HG02759 (cell line): Measurements from ENCODE around the gene EMX1.

Source experiments
- ATAC-seq: cut with Tn5 transposase; IDR thresholded peaks from one replicate; pipeline ENCODE4 v1.9.1; 2021; ENCODE audit warnings: mild to moderate bottlenecking, moderate library complexity; ENCODE audit not compliant: unreplicated experiment

Gene EMX1

DNA sequence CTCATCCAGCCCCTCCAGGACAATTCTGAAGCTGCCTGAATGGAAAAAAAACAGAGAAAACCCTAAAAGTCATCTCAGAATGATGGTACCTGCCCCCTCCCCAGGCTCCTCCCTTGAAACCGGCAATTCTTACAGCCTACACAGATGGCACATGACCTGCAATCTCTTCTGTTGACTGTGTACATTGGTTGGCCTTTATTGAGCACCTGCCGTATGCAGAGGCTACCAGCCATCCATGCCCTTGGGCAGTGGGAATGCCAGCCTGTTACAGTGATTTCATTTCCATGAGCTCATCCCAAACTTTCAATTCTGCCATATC lies 57.1 kb downstream of the EMX1 start:
- ATAC-seq: no peak

DNA sequence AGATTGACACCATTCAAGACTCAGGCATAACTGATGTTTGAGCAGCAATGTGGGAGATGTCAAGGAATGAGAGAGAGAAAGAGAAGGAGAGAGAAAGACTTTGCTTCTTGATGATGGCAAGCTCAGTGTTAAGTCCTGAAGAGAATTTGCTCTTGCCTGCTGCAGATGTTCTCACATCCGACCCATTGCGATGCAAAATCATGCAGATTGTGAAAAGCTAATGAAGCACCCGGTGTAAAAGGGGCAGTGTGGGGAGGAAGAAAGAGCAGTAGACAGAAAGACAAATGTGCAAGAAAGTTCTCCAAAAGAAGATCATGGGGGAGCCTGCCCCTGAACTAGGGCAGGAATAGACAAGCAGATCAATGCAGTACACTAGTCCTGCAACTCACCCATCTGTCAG lies 57.7 kb downstream of the EMX1 start:
- no peak for ATAC-seq

DNA sequence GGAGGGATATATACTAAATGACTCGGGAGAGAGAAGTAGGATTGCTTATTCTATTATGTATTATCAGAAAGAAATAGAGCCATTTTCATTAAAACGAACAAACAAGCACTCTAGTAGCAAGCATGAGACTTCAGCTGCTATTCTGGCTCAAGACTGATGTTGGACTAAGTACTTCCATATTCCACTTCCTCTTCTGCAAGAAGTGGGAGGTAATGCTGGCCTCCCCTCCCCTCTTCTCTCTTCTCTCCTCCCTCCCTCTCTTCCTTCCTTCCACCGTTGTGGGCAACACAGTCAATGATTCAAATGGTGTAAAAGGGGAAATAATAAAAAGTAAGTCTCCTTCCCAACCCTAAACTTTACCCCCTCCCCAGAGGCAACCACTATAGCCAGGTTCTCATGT lies 62.6 kb downstream of the EMX1 start:
- ATAC-seq: no peak

DNA sequence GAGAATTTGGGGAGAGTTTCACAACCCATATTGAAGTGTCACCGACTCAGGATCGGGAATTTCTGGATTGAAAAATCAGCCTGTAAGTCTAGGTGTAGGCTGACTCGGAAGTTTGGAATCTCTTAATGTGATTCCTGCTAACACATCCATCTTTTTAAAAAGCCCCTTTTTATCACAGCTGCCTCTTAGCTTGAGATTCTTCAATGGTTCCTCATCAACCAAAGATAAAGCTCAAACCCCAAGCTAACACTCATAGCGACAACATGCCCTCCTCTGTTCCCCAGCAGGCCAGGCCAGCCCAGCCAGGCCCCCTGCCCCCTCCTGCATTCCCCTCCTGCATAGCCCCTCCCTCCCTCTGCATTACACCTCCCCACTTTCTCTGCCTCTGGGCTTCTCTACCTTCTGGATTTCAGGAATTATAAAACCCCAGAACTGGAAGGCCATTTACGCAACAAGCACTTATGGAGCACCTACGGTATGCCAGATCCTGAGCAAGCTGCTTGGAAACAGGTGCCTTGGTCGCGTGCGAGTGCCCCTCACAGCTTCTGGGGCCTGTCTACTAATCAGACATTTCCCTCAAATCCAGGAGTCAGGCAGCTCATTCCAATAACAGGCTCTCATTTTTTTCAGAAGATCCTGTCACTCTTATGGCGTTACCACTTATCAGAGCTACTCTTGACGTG lies 63.4 kb downstream of the EMX1 start:
- no peak for ATAC-seq

DNA sequence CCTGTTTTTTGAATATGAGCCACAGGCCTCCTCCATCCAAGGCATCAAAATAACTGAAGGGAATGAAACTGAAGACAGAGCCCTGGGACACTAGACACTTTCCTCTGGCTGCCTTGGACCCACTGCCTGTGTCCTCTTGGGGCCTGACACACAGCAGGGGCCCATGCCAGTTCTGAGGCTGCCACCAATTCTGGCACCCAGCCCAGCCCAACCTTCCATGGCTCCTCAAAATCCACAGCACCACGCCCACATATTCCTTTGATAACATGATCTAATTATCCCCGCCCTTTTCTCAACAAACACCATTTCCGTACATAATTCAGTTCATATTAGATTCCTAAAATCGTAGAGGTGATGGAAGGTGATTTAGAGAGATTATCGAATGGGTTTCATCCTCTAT lies 64.2 kb downstream of the EMX1 start:
- ATAC-seq: no peak

DNA sequence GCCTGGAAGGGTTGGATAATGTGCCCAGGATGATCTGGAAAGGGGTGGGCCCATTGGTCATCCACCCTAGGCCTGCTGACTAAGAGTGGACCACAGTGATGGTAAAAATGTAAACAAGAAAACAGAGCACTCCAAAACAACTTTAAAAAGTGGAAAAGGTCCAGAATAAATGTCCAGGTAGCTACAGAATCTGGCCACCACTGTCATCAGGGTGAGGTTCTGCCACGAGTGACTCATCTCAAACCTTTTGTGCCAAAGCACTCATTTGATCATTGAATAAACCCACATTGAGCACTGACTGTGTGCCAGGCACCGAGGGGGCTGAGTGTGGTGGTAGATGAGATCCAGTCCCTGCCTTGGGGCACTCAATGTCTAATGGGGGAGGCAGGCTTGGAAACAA lies 64.9 kb downstream of the EMX1 start:
- ATAC-seq: no peak

DNA sequence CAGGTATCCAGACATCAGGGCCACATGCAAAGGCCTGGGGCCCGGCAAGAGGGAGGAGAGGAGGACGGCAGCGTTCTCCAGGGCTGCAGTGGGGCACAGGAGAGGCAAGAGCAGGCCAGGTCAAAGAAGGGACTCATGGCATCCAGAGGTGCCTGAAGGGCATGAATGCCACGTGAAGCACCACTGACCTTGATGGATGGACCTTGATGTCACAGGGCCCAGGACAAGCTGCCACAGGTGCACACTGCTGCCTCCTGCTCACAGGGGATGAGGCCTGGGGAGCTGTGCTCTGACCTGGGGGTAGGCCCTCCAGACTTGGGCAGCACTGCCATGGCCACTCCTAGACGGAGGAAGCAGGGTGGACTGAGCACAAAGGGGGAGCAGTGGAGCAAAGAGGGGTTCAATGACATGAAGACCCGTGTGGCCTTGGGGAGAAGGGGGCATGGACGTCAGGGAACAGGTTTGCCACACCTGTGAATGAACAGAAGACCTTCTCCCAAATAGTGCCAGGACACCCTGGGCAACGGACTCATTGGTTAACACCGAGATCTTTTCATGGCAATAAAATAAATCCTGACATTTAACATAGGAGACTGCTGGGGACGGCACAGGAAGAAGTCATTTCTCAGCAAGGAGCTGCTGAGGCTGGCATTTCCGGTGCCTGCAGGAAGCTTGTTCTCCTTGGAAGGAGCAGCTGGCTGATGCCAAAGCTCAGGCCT lies 65.6 kb downstream of the EMX1 start:
- no peak for ATAC-seq

DNA sequence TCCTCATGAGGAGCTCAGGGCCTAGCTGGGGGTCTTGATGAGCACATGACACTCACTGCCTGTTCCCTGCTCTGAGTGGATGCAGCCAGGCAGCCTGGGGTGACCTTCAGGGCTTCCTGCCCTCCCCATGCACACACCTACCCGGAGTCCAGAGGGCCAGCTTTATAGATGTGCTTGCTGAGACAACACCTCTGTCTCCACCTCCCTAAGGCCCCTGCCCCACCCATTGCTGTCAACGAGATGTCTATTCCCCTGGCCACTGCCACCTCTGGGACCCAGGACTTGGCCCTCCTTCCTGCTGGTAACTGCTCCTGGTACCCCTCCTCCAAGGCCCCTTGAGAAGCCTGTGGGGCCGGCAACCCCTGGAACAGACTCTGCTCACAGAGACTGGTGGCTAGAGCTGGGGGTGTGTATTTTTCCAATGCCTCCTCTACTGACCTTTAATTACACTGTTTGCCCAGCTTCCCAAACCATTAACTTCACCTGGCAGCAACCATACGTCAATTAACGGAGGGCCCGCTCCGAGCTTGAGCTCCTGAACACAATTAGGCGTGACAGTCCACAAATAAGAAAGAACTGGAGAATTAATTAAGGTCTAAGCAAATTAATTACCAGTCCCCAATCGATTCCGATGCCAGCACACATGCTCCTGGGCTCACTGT lies 66.3 kb downstream of the EMX1 start:
- no peak for ATAC-seq

DNA sequence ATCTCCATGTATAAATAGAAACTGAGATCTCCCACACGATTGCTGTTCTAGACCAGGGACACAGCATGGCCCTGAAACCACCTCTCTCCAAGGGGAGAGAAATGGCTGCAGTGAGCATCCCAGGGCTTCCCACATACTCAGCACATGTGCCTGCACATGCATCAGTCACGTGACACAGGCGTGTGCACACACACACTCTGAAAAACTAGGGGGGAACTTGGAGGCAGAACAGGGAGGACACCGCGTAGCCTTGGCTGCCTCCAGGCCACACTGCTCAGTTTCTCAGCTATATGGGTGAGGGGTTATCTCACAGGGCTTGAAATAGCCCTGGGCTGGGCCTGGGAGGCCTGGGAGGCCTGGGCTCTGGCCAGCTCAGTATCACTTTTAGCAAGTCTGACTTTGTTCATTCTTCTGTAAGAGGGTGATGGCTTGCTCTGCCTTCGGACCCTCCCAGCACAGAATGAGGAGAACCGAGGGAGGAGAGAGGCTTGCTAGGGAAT lies 66.9 kb downstream of the EMX1 start:
- no peak for ATAC-seq
